Stimulated activated CD8-positive, alpha-beta memory T cell treated with anti-CD3 and anti-CD28 coated beads, Interleukin-12 subunit alpha, Interleukin-12 subunit beta, amount 100 ng/mL, for 24 hours (primary cell): Measurements from ENCODE around the gene SVOPL.

Experiments used
- DNase-seq: peaks from one replicate; pipeline ENCODE4 v3.0.0-alpha.2; 2020; ENCODE audit errors: extremely low read depth

The SVOPL gene

GRCh38 chr7:138608275-138608674 is 92.9 kb downstream of the SVOPL start:
- DNase-seq = no peak

DNA sequence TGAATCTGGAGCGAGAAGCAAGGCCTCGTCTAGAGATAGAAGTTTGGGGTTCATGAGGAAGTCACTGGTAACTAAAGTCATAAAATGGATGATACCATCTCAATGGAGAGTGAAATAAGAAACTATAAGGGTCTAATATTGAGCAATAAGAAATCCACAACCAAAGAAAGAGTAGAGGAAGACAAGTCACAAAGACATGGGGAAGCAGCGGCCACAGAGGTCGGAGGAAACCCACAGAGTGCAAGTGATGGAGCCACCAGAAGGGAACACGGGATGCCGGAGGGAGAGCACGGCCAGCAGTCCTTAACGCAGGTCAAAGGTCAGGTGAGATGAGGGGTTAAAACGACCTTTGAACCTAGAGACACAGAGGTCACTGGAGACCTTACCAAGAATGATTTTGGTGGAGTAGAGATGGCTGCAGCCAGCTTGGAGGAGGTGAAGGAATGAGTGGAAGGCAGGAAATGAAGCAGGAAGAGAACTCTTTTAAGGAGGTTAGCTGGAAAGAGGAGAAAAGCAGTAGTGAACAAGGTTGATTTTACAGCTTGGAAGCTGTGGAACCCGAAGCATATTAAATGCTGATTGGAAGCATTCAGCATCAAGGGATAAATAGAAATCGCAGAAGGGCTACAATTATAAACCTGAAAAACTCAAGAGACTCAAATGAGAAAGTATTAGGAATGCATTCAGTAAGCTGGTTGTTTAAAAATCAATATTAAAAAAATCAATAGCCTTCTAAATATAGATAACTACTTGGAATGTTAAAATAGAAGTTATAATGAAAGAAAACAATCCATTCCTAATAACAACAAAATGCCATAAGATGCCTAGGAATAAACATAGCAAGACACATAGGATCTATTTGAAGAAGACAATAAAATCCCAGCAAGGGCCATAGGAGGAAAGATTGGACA is 93.7 kb downstream of the SVOPL start:
- no peak for DNase-seq

GRCh38 chr7:138606236-138606635 is 94.9 kb downstream of the SVOPL start:
- DNase-seq = no peak

- DNase-seq = no peak
These were observed 97.4 kb downstream of the SVOPL start for GRCh38 chr7:138603549-138604318.

DNA sequence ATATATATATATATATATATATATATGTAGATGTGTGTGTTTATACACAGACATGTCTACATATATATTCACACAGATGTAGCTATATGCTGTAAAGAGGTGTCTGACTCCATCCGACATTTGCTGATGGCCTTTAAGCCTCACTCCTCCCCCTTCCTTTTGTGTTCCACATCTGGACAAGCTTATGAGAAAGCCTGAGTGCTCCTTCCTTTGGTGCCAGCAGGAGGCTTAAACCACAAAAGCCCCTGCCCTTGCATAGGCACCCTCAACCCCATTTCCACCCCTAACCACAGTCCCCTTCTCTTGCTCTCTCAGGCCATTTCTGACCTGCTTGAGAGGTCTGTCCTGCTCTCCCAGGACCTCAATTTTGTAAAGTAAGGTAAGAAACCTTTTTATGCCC is 98.7 kb downstream of the SVOPL start:
- no peak for DNase-seq

DNA sequence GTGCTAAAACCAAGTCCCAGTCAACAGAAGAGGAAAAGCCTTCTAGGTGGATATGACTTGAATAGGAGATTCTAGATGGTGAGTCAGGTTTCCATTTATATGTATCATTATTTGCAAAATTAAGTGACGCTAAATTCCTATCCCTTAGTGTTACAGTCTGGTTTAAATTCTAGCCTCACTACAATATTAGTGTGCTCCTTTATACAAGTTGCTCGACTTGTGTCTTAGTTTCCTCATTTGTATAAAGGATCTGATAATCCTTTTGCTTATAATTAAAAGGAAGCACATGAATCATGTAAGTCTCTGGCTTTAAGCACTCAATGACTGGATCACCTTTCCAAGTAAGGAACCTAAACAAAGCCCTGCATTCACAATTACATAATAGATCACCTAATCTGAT is 105.7 kb downstream of the SVOPL start:
- DNase-seq = no peak

DNA sequence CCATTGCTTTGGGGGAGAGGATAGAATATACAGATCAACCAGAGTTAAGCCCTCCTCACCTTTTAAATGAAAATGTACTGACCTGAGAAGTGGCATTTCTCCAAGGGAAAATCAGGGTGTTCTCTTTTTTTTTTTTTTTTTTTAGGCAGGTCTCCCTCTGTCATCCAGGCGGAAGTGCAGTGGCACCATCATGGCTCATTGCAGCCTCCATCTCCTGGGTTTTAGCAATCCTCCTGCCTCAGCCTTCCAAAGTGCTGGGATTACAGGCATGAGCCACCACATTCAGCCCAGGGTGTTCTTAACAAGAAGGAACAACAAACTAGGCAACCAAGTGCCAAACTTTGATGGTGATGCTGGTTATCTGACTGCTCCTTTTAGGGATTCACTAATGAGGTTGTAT is 111.0 kb downstream of the SVOPL start:
- no peak for DNase-seq

DNA sequence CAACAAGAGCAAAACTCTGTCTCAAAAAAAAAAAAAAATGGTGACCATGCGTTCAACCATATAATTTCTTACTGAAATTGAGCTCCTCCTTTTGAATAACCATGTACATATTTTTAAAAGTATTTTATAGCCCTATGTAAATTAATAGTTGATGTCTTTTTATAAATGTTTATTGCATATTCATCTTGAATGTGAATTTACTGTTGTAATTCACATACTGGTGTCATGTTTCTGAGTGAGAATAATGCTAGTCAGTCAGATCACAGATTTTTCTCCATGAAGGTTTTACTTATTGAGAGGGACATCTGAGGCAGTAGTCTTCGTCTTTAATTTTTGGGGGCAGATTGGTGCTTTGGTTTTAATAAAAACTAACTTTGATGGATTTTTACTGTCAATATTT is 112.2 kb downstream of the SVOPL start:
- no peak for DNase-seq

- DNase-seq = no peak
These were observed 113.7 kb downstream of the SVOPL start for GRCh38 chr7:138587485-138587884.

DNA sequence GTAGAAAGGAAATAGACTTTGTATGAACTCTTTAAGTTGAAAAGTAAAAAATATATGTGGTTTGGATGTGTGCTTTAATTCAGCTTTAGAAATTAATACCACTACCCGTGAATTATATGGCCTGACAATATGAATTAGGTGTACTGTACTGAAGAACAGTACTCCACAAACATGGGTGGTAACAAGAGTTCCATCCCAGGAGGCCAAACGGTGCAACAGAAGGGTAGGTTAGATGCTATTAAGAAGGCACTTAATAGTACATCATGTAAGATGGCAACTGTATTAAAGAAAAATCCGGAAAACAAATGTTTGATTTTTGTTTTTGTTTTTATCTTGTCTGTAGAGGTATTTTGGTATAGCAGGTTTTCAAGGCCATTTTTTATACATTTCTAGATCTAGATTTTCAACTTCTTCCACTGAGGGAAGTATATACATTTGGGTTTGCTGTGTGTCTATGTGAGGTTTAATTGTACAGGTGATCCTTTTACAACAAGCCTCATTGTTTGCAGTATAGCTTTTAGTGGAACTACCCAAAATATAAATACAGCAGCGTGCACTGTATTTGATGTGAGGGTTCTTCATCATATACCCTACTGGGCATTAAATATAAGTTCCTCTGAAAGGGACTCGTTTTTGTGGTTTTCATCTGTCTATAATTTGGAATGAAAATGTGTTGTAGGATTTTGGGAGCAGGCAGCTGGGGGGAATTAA is 115.7 kb downstream of the SVOPL start:
- no peak for DNase-seq

- DNase-seq = no peak
These were observed 116.5 kb downstream of the SVOPL start for GRCh38 chr7:138584696-138585095.

GRCh38 chr7:138584283-138584682 is 116.9 kb downstream of the SVOPL start:
- DNase-seq = no peak

- no peak for DNase-seq
These were observed 120.1 kb downstream of the SVOPL start for GRCh38 chr7:138581065-138581464.

GRCh38 chr7:138579671-138580070 is 121.5 kb downstream of the SVOPL start:
- DNase-seq = no peak

- no peak for DNase-seq
These were observed 122.0 kb downstream of the SVOPL start for GRCh38 chr7:138579136-138579535.

DNA sequence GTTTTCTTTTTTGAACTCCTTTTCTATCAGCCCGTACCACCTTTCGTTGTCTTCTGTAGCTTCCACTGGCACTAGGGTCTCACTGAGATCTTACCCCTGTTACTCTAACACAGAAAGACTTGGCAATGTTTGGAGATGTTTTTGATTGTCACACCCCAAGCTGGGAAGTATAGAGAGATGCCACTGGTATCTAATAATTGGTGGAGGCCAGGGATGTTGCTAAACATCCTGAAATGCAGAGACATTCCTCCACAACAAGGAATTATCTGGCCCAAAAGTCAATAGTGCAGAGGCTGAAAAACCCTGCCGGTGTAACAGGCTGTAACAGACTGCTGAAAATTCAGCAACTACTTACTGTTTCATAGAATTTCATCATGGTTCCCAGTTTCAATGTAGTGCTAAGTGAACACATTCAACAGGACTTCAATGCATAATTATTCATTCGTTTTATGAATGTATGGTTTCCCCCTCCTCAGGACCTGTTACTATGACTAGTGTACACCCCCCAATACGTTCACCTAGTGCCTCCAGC is 125.2 kb downstream of the SVOPL start:
- no peak for DNase-seq

DNA sequence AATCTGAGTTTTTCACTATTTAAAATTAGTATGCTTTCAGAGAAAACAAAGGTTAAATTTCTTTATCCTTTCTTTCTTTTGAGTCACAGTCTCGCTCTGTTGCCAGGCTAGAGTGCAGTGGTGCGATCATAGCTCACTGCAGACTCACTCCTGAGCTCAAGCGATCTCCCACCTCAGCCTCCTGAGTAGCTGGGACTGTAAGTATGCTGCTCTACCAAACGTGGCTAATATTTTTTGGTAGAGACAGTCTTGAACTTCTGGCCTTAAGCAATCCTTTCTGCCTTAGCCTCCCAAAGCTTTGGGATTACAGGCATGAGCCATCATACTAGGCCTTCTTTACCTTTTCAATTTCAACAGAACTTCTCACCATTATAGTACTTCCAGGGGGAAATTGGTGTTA is 127.4 kb downstream of the SVOPL start:
- no peak for DNase-seq

- no peak for DNase-seq
These were observed 130.4 kb downstream of the SVOPL start for GRCh38 chr7:138570715-138571114.

DNA sequence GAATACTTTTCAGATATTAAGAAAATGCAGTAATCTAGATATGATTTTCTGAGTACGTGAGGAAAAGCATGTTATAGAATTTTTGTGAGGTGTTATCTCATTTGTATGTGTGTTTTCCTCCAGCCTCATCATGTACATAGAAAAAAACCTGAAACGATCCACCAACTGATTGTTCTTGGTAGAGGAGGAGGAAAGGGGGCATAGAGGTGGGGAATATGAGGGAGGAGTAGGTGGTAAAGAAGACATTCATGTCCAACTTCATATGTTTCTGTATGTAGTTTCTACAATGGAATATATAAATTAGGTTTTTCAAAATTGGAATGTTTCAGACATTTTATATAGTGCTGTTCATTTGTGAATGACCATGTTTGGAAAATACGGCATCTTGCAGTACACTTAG is 131.7 kb downstream of the SVOPL start:
- no peak for DNase-seq

GRCh38 chr7:138568655-138569054 is 132.5 kb downstream of the SVOPL start:
- no peak for DNase-seq

DNA sequence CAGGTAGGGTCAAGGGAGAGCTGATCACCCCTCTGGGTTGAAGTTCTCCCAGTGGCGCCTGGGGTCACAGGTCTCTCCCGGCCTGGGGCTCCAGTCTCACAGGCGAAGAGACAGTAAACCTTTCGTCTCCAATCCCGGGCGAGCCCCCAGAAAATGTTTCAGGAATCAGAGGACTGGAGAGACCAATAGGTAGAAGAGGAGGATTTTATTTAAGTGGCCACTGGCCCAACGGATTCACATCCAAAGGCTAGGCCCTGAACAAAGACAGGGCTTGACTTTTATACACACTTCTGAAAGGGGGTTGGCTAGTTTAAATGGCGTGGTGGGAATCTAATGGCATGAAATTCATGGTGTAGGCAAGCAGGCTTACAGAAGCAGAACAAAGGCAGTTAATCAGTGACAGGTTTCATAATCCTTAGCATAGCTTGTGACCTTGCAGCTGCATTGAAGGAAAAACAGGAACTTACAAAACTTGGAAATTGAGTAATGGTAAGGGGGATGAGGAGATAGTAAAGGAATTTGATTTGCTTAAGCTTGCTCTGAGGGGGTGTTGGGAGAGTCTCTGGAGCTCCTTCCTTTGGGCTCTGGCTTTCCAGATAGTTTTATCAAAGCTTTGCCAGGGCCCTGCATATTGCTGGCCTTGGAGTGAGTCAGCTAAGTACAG is 135.6 kb downstream of the SVOPL start:
- DNase-seq = no peak

DNA sequence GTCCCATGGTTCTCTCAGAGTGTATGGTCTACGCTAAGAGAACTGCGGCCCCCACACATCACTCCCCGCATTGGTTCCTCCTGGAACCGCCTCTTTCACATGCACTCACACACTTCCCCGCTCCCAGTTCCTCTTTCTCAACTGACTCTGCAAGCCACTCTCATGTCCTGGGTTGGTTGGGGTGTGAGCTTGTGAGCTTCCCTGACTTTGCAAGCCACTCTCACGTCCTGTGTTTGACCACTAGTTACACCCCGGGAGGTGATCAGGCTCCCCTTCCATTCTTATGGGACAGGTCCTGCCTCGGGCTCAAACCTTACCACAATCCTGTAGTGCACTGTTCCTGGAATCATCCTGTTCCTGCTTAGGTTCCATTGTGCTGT is 136.1 kb downstream of the SVOPL start:
- DNase-seq = no peak
